ENCODE results near the gene TMEM150B.

TMEM150B gene, protein sequence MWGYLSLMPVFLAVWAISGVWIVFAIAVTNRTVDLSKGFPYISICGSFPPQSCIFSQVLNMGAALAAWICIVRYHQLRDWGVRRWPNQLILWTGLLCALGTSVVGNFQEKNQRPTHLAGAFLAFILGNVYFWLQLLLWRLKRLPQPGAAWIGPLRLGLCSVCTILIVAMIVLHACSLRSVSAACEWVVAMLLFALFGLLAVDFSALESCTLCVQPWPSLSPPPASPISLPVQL

DNA sequence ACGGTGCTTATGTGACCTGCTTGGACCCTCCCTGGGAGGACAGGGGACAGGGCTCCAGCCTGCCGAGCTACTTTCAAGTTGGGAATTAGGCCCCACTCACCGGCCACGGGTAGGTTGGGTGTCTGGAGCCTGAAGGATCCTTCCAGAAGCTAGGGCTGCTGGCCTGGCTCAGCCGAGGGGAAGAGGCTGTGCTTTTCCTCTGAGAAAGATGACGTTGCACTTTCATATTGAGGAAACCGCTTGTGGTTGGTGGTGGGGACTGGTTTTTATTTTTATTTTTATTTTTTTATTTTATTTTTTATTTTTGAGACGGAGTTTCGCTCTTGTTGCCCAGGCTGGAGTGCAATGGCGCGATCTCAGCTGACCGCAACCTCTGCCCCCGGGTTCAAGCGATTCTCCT, at the start of gene TMEM150B:
Gene TMEM150B (minus strand): TSS at position 170 of the 400 bp plus-strand sequence. CDS start 4,305 bp downstream, outside the sequence.
- no peak for DNase-seq

- no peak for DNase-seq
Observed at GRCh38 chr19:55373993-55374757, 49.0 kb upstream of the TMEM150B start.

- no peak for DNase-seq
Observed at GRCh38 chr19:55373306-55373992, 48.3 kb upstream of the TMEM150B start.

- DNase-seq = no peak
Observed at GRCh38 chr19:55372316-55373081, 47.4 kb upstream of the TMEM150B start.

GRCh38 chr19:55370305-55370988, 45.3 kb upstream of the TMEM150B start, which contains the start of gene IL11:
IL11 (minus strand) TSS chr19:55370463; CDS start chr19:55370310, 153 bp downstream.
- DNase-seq = no peak

GRCh38 chr19:55369653-55370304, 44.6 kb upstream of the TMEM150B start:
- DNase-seq = no peak

GRCh38 chr19:55368701-55369563, 43.8 kb upstream of the TMEM150B start:
- DNase-seq = no peak

DNA sequence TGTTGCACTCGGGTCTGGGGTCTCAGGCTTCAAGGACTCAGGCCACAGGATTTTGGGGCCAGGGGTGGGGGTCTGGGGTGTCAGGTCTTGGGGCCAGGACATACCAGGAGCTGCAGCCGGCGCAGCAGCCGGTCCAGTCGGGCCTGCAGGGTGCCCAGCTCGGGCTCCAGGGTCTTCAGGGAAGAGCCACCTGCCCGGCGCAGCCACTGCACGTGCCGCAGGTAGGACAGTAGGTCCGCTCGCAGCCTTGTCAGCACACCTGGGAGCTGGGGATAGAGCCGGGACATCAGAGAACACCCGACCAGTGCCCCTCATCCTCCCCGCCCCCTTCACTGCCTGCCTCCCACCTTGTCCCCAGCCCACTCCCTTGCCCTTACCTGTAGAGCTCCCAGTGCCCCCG, 43.0 kb upstream of the TMEM150B start:
- DNase-seq = no peak

DNA sequence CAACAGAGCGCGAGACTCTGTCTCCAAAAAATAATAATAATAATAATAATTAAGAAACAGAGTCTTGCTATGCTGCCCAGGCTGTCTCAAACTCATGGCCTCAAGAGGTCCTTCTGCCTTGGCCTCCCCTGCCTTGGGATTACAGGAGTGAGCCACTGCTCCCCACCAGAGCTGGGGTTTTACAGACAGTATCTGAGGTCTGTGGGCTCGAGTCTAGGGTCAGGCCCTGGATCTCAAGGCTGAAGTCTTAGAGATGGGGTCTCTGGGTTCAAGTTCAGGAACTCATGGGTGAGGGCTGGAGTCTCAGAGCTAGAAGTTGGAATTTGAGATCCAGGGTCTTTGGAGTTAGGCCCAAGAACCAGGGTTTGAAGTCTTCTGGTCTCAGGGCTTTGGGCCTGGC, 41.6 kb upstream of the TMEM150B start:
- no peak for DNase-seq

- DNase-seq = no peak
Observed at GRCh38 chr19:55365964-55366363, 40.8 kb upstream of the TMEM150B start.

DNA sequence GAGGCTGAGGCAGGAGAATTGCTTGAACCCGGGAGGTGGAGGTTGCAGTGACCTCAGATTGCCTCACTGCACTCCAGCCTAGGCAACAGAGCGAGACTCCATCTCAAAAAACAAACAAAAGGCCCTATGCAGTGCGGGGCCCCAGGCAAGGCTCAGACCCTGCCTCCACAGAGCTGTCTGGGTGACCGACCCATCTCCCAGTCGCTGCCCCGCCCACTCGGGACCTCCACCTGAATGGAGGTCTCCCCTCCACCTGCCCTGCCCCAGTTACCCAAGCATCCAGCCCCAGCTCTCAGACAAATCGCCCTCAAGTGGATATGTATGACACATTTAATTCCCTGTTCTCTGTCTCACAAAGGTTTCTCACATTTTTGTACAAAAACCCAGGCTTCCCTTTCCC, 40.1 kb upstream of the TMEM150B start:
- no peak for DNase-seq

GRCh38 chr19:55362990-55363716, 38.0 kb upstream of the TMEM150B start, which contains the start of gene GARIN5B:
GARIN5B (minus strand) TSS chr19:55363260; CDS start chr19:55363066, 194 bp downstream.
- DNase-seq = no peak

DNA sequence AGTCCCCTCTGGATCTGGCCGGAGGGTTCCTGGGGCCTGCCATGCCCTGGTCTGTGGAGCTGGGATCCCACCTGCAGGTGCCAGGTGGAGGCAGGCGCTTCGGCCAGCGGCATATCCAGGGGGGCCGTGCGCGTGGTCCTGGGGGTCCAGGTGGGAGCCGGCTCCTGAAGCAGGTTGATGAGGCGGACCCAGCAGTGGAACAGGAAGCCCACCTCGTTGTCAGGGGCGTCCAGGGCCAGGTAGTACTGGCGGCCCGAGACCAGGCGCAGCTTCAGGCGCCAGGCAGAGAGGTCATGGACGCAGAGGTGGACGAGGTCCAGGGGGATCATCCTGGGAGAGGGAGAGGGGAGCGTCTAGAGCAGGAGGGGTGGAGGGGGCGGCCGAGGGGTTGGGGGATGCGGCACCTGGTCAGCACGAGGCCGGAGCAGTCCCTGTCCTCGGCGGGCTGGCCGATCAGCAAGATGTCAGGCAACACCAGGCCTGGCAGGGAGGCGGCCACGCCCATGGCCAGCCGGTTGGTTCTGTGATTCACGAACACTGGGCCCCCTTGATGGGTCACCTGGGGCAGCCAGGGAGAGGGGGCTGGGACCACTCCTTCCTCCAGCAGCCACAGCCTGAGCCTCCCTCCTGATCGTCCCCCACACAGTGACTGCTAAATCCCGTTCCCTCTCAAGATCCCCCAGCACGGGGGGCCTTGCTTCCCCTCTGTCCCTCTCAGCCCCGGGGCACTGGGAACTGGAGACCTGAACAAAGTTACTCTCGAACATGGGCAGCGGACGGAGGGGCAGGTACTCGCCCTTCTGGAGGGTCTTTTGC, 37.2 kb upstream of the TMEM150B start:
- no peak for DNase-seq

DNA sequence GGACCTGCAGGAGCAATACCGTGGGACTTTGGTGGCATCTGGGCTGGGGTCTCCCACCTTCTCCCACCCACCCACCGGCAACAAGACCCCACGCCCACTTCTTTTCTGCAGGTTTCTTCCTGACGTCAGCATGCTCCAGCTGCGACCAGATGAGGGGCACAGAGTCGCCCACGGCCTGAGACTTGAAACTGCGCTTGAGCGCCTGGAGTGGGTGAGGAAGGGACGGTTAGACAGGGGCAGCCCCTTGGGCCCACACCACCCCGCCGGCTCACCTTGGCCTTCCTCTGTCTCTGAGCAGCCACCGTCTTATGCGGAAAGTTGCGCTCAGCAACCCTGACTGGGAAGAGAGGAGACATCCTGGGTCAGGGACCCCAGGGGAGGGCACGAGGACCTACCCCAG, 35.8 kb upstream of the TMEM150B start:
- no peak for DNase-seq

GRCh38 chr19:55358943-55359908, 34.1 kb upstream of the TMEM150B start:
- no peak for DNase-seq

DNA sequence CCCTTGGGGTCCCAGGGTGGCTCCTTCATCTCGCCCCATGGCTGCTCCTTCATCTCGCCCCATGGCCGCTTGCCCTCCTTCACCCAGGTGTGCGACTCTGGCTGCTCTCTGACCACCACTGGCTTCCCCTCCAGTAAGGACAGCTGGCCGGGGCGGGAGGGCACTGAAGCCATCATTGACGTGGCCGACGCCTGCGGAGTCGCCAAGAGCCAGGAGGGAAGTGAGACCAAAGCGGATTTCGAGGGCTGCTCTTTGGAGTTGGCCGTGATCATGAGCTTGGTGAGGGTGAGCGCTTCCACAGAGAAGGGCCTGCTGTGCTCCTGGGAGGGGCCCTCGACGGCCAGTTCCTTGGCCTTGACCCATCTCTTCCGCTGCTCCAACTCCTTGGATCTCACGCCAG, 33.4 kb upstream of the TMEM150B start:
- no peak for DNase-seq

DNA sequence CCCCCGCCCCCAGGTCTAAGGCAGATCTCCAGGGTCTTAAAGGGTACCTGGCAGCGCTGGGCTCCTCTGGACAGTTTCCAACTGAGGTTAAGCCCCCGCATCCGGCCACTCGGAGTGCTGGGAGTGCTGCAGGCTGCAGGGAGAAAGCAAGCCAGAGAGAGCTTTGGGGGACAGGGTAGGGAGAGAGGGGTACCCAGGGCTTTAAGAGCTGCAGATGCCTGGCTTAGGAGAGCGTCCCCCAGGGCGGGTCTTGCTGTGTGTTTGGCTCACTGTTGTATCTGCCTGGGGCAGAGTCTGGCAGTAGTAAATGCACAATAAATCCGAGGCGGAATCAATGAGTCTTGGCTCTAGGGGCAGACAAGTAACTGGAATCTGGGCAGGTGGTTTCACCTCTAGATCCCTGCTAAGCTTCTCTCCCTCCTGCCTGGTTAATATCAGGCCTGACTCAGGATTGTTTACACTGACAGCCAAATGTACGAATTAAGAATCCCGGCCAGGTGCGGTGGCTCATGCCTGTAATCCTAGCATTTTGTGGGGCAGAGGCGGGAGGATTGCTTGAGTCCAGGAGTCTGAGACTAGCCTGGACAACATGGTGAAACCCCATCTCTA, 30.2 kb upstream of the TMEM150B start:
- DNase-seq = no peak

Data from GOT3 (cell line).